ENCODE data around the gene NOP14.

NOP14 gene

GRCh38 chr4:2891294-2891693 is 71.9 kb downstream of the NOP14 start:
- ChIA-PET CTCF (interaction anchor here (1.2 kb wide), 1 partner anchor 127 kb away, joined by 3 read pairs; no protein-coding TSS in a partner anchor), POLR2A (interaction anchor here (0.7 kb wide), 1 partner anchor 42 kb away, joined by 4 read pairs; no protein-coding TSS in a partner anchor)
- no peak for DNase-seq (ENCODE audit: extremely low spot score)
- TF ChIP-seq ARNT (IDR thresholded peaks at IDR 0.05) (no peak), PKNOX1 (IDR thresholded peaks at IDR 0.05) (no peak), BHLHE40 (IDR thresholded peaks at IDR 0.05; ENCODE audit: borderline replicate concordance) (no peak), NFRKB (IDR thresholded peaks at IDR 0.05) (no peak), FOXM1 (IDR thresholded peaks at IDR 0.05; ENCODE audit: borderline replicate concordance) (no peak), CTBP1 (IDR thresholded peaks at IDR 0.05; ENCODE audit: borderline replicate concordance) (no peak), SP1 (IDR thresholded peaks at IDR 0.05) (no peak), ZNF384 (IDR thresholded peaks at IDR 0.05) (no peak), ELF4 (IDR thresholded peaks at IDR 0.05) (no peak), LEF1 (IDR thresholded peaks at IDR 0.05; ENCODE audit: borderline replicate concordance) (no peak)

DNA sequence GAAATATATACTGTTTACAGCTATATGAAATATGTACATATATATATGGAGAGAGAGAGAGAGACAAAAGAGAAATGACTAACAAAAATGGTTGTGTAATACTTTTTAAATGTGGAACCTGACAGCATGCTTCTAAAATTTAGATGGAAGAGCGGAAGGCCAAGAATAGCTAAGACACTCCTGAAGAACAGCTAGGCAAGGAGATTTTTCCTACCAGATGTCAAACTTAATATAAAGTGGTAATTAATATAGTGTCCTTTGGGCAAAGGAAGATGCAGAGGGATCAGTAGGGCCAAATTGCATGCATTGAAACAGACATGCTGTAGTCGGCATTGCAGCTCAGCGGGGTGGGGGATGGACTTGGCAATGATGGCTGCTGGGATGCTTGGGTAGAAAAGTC is 74.3 kb downstream of the NOP14 start:
- ChIA-PET POLR2A (no interaction called here), CTCF (interaction anchor here (0.5 kb wide), 1 partner anchor 39 kb away, joined by 3 read pairs; no protein-coding TSS in a partner anchor)
- DNase-seq (ENCODE audit: extremely low spot score) = no peak
- TF ChIP-seq ELF4 (IDR thresholded peaks at IDR 0.05) = no peak
- TF ChIP-seq TARDBP (IDR thresholded peaks at IDR 0.05) = no peak
- no peak for TF ChIP-seq CTBP1 (IDR thresholded peaks at IDR 0.05; ENCODE audit: borderline replicate concordance)
- no peak for TF ChIP-seq HDGF (IDR thresholded peaks at IDR 0.05; ENCODE audit: borderline replicate concordance)
- no peak for TF ChIP-seq FOXK2 (IDR thresholded peaks at IDR 0.05)
- TF ChIP-seq SUZ12 (IDR thresholded peaks at IDR 0.05) = no peak
- TF ChIP-seq LEF1 (IDR thresholded peaks at IDR 0.05; ENCODE audit: borderline replicate concordance) = no peak
- TF ChIP-seq ZNF384 (IDR thresholded peaks at IDR 0.05) = no peak
- TF ChIP-seq PKNOX1 (IDR thresholded peaks at IDR 0.05) = no peak
- TF ChIP-seq FOXA1 (IDR thresholded peaks at IDR 0.05) = no peak
- no peak for TF ChIP-seq BHLHE40 (IDR thresholded peaks at IDR 0.05; ENCODE audit: borderline replicate concordance)
- TF ChIP-seq ARNT (IDR thresholded peaks at IDR 0.05) = no peak
